ENCODE results near the gene CCDC88B.

The CCDC88B gene

GRCh38 chr11:64381350-64381749 is 41.3 kb downstream of the CCDC88B start:
- Mint-ChIP-seq H3K9me3 (no peaks in the 10 kb centered on the region), H3K27ac (no peak overlapping the region), H3K4me1 (peaks cover 6% of the 10 kb centered on the region), H3K36me3 (ENCODE audit: low read depth) (no peaks in the 10 kb centered on the region), H3K27me3 (no peaks in the 10 kb centered on the region), H3K4me3 (no peak overlapping the region)
- ATAC-seq (no peak), DNase-seq (no peak)

- H3K4me1 Mint-ChIP-seq = peaks cover 8% of the 10 kb centered on the region
- no peak overlapping the region for H3K4me3 Mint-ChIP-seq
- no peak for DNase-seq
- H3K9me3 Mint-ChIP-seq = no peaks in the 10 kb centered on the region
- ATAC-seq = no peak
- no peak overlapping the region for H3K27ac Mint-ChIP-seq
- no peaks in the 10 kb centered on the region for H3K36me3 Mint-ChIP-seq (ENCODE audit: low read depth)
- H3K27me3 Mint-ChIP-seq = no peaks in the 10 kb centered on the region
Measured at GRCh38 chr11:64382047-64382446, 42.0 kb downstream of the CCDC88B start.

GRCh38 chr11:64382586-64382985 is 42.6 kb downstream of the CCDC88B start:
- ATAC-seq (no peak), DNase-seq (peak; percentile 12)
- H3K4me1 Mint-ChIP-seq = peaks cover 8% of the 10 kb centered on the region

GRCh38 chr11:64383580-64383979 is 43.6 kb downstream of the CCDC88B start:
- H3K36me3 Mint-ChIP-seq (ENCODE audit: low read depth) = no peaks in the 10 kb centered on the region
- peaks cover 8% of the 10 kb centered on the region for H3K4me1 Mint-ChIP-seq
- no peak overlapping the region for H3K27ac Mint-ChIP-seq
- DNase-seq (no peak), ATAC-seq (no peak)
- peaks cover 3% of the 10 kb centered on the region for H3K27me3 Mint-ChIP-seq
- H3K9me3 Mint-ChIP-seq = no peaks in the 10 kb centered on the region
- no peak overlapping the region for H3K4me3 Mint-ChIP-seq

More at GRCh38 chr11:64382586-64382985, 42.6 kb downstream of the CCDC88B start:
- Mint-ChIP-seq H3K36me3 (ENCODE audit: low read depth) (no peaks in the 10 kb centered on the region), H3K27me3 (no peaks in the 10 kb centered on the region), H3K9me3 (no peaks in the 10 kb centered on the region), H3K4me3 (no peak overlapping the region), H3K27ac (peak overlapping the region; percentile 2)

GRCh38 chr11:64384028-64384737 is 44.2 kb downstream of the CCDC88B start:
- no peaks in the 10 kb centered on the region for H3K9me3 Mint-ChIP-seq
- H3K27ac Mint-ChIP-seq = no peak overlapping the region
- H3K4me1 Mint-ChIP-seq = peaks cover 8% of the 10 kb centered on the region
- no peak for ATAC-seq
- no peak overlapping the region for H3K4me3 Mint-ChIP-seq
- H3K27me3 Mint-ChIP-seq = peaks cover 3% of the 10 kb centered on the region
- no peak for DNase-seq
- no peaks in the 10 kb centered on the region for H3K36me3 Mint-ChIP-seq (ENCODE audit: low read depth)

- DNase-seq (no peak), ATAC-seq (no peak)
- Mint-ChIP-seq H3K36me3 (ENCODE audit: low read depth) (peaks cover 2% of the 10 kb centered on the region), H3K4me3 (no peak overlapping the region), H3K4me1 (peaks cover 10% of the 10 kb centered on the region), H3K27ac (no peak overlapping the region), H3K9me3 (peaks cover 8% of the 10 kb centered on the region), H3K27me3 (peaks cover 3% of the 10 kb centered on the region)
Measured at GRCh38 chr11:64384981-64385944, 45.3 kb downstream of the CCDC88B start.

GRCh38 chr11:64385945-64386704 is 46.1 kb downstream of the CCDC88B start:
- Mint-ChIP-seq H3K27me3 (peaks cover 3% of the 10 kb centered on the region), H3K4me1 (peaks cover 17% of the 10 kb centered on the region), H3K36me3 (ENCODE audit: low read depth) (peaks cover 2% of the 10 kb centered on the region), H3K4me3 (no peak overlapping the region), H3K9me3 (peaks cover 13% of the 10 kb centered on the region), H3K27ac (no peak overlapping the region)
- no peak for ATAC-seq
- DNase-seq = no peak

GRCh38 chr11:64387916-64388315 is 47.9 kb downstream of the CCDC88B start:
- Mint-ChIP-seq H3K27ac (no peak overlapping the region), H3K4me3 (no peak overlapping the region), H3K4me1 (peaks cover 20% of the 10 kb centered on the region), H3K27me3 (peaks cover 3% of the 10 kb centered on the region), H3K36me3 (ENCODE audit: low read depth) (peaks cover 2% of the 10 kb centered on the region), H3K9me3 (peaks cover 13% of the 10 kb centered on the region)
- no peak for DNase-seq
- no peak for ATAC-seq

- H3K4me3 Mint-ChIP-seq = no peak overlapping the region
Measured at GRCh38 chr11:64388894-64389293, 48.9 kb downstream of the CCDC88B start.

GRCh38 chr11:64389851-64390250 is 49.8 kb downstream of the CCDC88B start:
- Mint-ChIP-seq H3K36me3 (ENCODE audit: low read depth) (peaks cover 2% of the 10 kb centered on the region), H3K27me3 (peaks cover 3% of the 10 kb centered on the region), H3K4me1 (peaks cover 20% of the 10 kb centered on the region), H3K4me3 (no peak overlapping the region), H3K27ac (no peak overlapping the region), H3K9me3 (peaks cover 13% of the 10 kb centered on the region)
- ATAC-seq (no peak), DNase-seq (no peak)

More at GRCh38 chr11:64388894-64389293, 48.9 kb downstream of the CCDC88B start:
- H3K27ac Mint-ChIP-seq = no peak overlapping the region
- no peak for DNase-seq
- ATAC-seq = no peak
- peaks cover 2% of the 10 kb centered on the region for H3K36me3 Mint-ChIP-seq (ENCODE audit: low read depth)
- peaks cover 20% of the 10 kb centered on the region for H3K4me1 Mint-ChIP-seq
- peaks cover 13% of the 10 kb centered on the region for H3K9me3 Mint-ChIP-seq
- peaks cover 3% of the 10 kb centered on the region for H3K27me3 Mint-ChIP-seq

- ATAC-seq (no peak), DNase-seq (no peak)
- H3K4me3 Mint-ChIP-seq = no peak overlapping the region
- H3K36me3 Mint-ChIP-seq (ENCODE audit: low read depth) = peaks cover 2% of the 10 kb centered on the region
- no peak overlapping the region for H3K27ac Mint-ChIP-seq
- peaks cover 20% of the 10 kb centered on the region for H3K4me1 Mint-ChIP-seq
- H3K9me3 Mint-ChIP-seq = peaks cover 13% of the 10 kb centered on the region
- peaks cover 3% of the 10 kb centered on the region for H3K27me3 Mint-ChIP-seq
Measured at GRCh38 chr11:64390558-64390957, 50.6 kb downstream of the CCDC88B start.

- Mint-ChIP-seq H3K27me3 (peaks cover 3% of the 10 kb centered on the region), H3K9me3 (peaks cover 13% of the 10 kb centered on the region), H3K27ac (no peak overlapping the region), H3K4me3 (no peak overlapping the region), H3K4me1 (peaks cover 17% of the 10 kb centered on the region), H3K36me3 (ENCODE audit: low read depth) (peaks cover 2% of the 10 kb centered on the region)
- DNase-seq = no peak
- no peak for ATAC-seq
Measured at GRCh38 chr11:64391839-64392238, 51.8 kb downstream of the CCDC88B start.

- peaks cover 2% of the 10 kb centered on the region for H3K9me3 Mint-ChIP-seq
Measured at GRCh38 chr11:64395545-64396078, 55.6 kb downstream of the CCDC88B start.

GRCh38 chr11:64396079-64396591 is 56.1 kb downstream of the CCDC88B start:
- DNase-seq (no peak), ATAC-seq (no peak)
- Mint-ChIP-seq H3K27ac (no peak overlapping the region), H3K27me3 (no peaks in the 10 kb centered on the region), H3K36me3 (ENCODE audit: low read depth) (no peaks in the 10 kb centered on the region), H3K4me1 (peaks cover 8% of the 10 kb centered on the region), H3K9me3 (no peaks in the 10 kb centered on the region), H3K4me3 (no peak overlapping the region)

More at GRCh38 chr11:64395545-64396078, 55.6 kb downstream of the CCDC88B start:
- DNase-seq (no peak), ATAC-seq (no peak)
- H3K4me1 Mint-ChIP-seq = peaks cover 11% of the 10 kb centered on the region
- H3K36me3 Mint-ChIP-seq (ENCODE audit: low read depth) = no peaks in the 10 kb centered on the region
- no peak overlapping the region for H3K4me3 Mint-ChIP-seq
- H3K27me3 Mint-ChIP-seq = no peaks in the 10 kb centered on the region
- no peak overlapping the region for H3K27ac Mint-ChIP-seq
